GM19099 (cell line): ENCODE measurements around the gene CCDC51.

Experiments used
- POLR2A ChIP-seq: IDR thresholded peaks from 3 replicates; pipeline ENCODE4 v1.6.1; 2011; ENCODE audit warnings: low read depth; ENCODE audit not compliant: insufficient read length; ENCODE audit errors: extremely low read depth

CCDC51 gene

DNA sequence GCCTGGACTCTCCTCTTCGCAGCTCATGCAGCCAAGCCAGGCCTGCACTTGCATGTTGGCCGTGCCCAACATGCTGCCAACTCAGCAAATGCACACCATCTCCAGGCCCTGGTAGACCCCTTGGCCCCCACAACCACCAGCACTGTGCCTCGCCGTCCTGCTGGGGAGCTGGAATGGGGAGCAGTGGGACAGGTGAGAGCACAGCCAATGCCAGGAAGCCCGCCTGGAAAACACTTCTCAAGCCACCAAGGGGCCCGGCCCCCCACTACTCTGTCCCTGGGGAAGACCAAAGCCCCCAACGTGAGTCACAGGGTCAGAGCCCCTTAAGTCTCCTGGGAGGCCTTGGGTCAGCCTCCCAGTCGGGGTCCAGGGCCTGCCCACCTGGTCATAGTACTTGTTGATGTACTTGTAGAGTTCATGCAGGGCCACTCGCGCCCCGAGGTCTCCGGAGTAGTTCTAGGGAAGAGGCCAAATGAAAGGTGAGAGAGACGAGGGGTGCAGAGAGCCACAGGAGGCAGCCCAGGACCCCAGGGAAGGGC lies 34.5 kb downstream of the CCDC51 start:
- TF ChIP-seq POLR2A = no peak

DNA sequence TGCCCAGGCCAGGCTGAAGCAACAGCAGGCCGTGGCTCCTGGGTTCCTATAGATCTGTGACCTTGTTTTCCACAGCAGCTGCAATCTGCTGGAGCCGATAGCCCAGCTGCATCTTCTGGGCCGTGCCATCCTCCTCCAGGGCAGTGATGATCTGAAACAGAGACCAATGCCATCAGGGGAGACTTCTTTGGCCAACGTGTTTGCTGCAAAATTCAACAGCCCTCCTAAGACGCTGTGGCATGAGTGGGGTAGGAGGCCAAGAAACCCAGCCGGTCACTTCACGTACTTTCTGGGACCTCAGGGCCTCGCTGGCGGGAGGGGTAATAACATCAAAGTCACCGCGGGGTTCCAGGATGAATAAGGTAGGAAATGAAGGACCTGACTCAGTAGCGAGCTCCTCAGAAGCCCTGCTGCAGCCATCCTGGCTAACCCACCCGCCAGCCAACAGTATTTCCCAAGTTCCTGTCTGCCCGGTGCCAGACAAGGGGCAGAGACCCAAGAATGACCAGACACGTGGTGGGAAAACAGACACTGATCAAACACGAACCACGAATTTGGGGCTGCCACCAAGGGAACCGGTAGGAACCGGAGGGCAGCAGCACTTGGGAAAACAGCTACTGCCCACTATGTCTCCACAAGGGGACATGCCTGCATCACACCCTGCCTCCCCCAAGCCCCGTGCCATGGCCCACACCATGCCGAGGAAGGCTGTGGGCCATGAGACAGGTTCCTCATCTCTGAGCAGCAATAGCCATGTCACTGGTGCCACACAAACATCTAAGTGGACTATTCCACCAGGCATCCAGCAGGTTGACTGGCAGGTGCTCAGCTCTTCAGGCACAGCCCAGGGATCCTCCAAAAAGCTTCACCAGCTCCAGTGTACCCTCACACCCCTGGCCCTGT lies 35.2 kb downstream of the CCDC51 start:
- no peak for TF ChIP-seq POLR2A

DNA sequence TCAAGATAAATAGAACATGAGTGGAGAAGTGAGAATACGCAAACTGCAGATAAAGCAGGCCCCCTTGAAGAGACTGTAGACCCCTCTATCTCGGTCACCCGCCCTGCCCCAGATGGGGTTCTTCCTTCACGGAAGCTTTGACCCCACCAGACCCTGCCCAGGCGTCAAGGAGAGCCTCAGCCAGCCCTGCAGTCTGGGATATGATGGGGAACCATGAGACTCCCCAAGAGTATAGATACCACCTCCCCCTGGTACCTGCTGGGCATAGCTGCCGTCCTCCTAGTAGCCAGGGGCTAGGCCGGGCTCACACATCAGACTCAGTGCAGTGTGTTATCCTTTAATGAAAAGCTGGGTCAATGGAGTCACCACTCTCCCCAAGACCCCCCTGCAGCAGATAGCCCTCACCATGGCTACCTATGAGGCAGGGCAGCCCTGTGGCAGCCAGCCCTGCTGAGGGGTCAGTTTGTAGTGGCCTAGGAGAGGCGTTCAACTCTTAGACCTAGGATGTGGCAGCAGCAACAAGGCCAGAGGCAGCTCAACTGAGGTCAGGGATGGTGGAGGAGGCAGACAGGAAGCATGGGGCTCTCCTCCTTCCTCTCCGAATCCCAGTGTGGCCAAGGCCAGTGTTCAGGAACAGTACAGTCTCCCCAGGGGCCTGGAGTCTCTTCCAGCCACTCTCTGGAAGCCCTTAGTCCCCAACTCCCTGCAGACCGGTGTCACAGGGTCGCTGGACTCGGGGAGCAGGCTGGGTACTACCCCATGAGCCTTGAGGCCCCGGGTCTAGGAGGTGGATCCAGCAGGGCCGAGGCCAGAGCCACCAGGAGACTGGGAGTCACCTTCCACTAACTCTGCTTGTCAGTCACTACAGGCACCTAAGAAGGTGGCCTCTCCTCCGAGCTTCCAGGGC lies 36.1 kb downstream of the CCDC51 start:
- no peak for TF ChIP-seq POLR2A

DNA sequence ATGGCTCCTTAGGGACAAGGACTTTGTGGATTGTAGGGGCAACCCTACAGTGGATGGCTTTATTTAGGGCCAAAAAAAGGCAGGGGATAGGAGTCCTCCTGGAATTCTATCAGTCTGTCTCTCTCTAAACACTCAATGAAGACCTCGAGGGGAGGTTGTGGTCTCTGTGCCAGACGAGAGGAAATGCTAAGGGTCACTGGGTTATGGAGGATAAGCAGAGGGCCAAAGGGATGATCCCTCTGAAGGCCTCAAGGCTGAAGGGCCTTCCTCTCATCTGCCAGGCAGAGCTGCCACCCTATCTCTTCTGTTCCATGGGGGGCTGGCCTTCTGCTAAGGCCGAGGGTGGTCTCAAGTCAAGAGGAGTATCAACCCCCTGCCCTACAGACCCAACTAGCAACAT lies 37.0 kb downstream of the CCDC51 start:
- TF ChIP-seq POLR2A = no peak

DNA sequence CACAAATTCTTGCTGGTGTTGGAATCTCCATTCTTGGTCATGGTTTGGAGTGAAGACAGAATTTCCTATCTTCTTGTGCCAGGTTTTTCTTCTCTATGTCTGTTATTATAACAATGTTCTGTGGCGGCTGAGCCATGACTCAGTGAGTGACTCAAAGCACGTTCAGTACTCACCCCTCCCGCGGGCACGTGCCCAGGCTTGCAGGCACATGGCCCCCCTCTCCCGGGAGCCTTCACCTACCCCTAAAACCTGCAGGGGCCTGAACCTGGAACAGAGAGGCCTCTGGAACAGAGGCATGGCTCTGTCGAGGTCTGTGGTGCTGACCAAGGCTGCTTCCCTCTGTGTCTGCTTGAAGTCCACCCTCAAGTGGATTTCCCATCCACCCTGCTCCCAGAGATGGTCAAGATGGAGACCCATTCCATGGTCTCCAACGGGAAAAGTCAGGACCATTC lies 37.6 kb downstream of the CCDC51 start:
- no peak for TF ChIP-seq POLR2A

DNA sequence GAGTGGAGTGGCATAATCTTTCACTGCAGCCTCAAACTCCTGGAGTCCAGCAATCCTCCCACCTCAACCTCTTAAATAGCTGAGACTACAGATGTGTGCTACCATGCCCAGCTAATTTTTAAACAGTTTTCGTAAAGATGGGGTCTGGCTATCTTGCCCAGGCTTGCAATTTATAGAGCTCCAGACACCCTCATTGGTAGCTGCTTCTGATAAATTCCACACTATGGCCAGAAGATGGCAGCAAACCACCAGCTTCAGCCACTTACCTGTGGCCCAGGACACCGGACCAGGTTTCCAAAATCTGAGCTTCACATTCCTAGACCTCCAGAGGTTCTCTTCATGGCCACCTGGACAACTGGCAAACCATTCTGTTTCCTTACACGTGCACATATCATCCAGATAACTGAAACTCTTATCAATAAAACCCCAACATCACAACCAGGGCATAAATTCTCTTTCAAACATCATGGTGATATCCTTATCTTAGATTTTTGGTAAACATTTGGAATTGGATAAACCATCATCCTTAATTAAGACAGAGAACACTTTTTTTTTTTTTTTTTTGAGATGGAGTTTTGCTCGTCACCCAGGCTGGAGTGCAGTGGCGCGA lies 39.0 kb downstream of the CCDC51 start:
- no peak for TF ChIP-seq POLR2A

DNA sequence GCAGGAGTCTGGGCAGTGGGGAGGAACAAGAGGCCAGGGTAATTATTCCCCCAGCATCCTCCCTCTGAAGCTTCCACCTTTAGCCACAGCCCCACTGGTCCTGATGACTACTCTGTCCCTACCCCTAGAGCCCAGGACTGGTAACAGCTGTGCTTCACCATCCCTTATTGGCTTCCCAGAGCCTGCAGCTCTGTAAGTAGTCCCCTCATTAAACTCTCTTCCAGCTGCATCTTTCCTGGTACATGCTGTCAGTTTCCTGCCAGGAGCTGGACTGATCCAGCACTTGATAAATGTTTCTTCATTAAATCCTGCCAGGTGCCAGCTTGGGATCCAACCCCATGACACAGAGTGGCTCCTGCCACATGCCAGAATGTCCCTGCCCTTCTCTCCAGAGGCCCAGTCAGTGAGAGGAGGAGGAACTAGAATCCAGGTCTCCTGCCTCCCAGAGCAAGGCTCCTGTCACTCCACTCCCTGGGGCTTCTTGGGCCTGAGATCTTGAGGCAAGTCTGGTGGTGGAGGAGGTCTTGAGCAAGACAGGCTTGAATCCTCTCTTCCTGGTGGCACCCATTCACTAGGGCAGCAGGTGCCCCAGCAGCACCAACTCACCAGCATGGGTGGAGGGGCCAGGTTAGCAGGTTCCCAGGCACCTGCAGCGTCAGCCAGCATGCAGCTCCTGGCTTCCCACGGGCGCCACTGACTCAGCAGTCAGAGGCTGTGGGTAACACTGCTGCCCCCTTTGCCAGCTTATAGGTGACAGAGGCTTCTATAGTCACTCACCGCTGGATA lies 40.3 kb downstream of the CCDC51 start:
- TF ChIP-seq POLR2A = no peak

DNA sequence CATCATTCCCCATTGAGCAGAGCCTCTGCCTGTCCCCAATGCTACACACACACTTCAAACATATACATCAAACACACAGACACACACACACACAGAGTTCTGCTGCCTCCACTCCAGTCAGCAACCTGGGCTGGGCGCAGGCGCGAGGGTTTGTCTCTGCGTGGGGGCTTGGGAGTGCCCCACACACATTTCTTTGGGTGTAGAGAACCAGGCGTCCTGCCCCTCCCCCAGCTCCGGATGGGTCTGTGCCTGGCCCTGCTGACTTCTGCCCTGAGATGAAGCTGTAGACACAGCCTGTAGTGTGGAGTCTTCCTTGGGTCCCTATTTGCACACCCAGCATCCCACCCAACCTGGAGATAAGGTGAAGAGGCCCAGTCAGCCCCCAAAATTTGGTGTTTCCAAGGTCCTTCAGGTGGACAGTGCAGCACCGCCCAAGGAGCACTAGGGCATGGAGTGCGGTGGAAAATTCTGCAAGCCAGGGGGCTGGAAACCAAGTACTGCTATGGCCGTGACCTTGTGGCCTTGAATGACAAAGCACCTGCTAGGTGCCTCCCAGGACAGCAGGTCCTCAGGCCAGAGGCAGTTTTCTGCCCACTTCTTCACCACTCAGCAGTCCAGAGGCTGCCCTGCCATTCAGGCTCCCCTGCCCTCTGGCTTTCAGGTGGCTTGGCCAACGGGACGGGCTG lies 41.1 kb downstream of the CCDC51 start:
- no peak for TF ChIP-seq POLR2A

DNA sequence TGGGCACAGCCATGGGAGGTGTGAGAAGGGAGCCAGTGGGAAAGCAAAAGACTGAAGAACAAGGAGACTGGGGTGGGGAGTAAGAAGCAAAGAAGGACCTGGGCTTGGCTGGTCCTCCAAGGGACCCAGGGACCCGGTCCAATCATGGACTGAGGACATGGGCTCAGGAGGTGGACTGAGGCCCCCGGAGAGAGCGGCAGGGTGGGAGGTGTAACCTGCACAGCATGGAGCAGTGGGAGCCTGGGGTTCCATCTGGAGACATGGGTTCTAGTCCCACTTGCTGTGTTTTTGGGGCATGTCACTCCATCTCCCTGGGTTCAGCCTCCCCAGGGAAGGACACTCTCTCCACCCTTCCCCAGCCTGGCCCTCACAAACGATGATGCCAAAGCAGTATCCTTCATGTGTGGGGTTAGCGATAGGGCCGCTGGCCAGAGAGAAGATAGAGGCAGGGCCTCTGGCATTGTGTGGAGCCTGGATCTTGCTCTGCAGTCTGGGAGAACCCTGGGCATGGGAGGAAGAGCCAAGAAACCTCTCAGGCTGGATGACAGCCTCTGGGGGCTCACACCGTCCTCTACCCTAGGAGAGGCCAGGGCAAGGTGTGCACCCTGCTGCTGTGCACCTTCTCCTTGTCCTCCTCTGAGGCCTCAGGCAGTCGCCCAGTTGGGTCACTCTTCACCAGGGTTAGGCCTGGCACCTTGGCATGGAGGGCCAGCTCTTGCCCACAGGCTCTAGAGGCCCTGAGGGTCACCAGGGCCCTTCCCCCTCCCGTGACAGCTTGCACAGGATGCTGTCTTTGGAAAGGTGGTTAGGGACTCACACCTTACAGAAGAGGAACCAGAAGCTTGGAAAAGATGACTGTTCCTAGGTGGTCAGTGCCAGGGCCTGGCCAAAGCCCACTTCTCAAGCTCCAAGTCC lies 41.9 kb downstream of the CCDC51 start:
- TF ChIP-seq POLR2A = no peak

DNA sequence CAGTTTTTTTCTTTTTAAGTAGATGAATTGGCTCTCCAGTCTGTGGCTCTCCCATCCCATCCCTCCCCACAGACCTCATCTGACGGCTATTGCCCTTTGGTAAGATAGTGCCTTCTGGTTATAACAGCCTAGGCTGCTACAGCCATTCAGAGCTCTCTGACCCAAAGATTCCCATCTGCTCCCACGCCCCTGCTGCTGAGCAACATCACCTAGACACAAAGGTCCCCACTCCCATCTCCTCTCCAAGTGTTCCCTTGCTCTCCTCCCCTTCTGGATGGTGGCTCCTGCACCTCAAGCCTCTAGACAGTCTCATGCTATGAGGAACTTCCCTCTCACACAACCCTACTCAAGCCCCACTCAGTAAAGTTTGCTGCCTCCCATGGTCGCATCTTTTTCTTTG lies 44.2 kb downstream of the CCDC51 start:
- no peak for TF ChIP-seq POLR2A

DNA sequence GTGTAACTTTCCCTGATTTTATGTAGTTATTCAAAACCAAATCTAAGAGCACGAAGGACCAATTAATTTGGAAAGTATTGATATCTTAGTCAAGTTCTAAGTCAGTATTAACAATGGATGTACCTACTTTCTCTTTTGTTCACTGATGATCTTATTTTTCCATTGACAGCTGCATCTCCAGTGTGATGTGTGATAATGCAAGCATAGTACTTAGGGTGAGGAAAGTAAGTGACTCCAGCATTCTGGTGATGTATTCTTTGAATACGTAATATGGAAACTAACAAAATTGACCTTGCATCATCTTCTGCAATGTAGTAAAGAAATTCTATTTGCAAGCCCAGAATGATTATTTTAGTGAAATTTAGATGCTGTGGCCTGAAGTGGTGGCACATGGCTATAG lies 45.5 kb downstream of the CCDC51 start:
- no peak for TF ChIP-seq POLR2A

DNA sequence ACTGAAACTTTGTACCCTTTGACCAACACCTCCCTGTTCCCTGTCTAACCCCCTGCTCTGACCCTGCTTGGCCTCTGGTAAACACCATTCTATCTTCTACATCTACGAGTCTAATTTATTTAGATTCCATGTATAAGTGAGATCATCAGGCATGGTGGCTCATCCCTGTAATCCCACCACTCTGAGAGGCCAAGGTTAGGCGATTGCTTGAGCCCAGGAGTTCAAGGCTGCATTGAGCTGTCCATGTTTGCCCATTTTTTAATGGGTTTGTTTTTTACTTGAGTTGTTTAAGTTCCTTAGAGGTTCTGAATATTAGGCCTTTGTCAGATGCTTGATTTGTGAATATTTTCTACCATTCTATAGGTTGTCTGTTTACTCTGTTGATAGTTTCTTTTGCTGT lies 51.0 kb downstream of the CCDC51 start:
- TF ChIP-seq POLR2A = no peak

DNA sequence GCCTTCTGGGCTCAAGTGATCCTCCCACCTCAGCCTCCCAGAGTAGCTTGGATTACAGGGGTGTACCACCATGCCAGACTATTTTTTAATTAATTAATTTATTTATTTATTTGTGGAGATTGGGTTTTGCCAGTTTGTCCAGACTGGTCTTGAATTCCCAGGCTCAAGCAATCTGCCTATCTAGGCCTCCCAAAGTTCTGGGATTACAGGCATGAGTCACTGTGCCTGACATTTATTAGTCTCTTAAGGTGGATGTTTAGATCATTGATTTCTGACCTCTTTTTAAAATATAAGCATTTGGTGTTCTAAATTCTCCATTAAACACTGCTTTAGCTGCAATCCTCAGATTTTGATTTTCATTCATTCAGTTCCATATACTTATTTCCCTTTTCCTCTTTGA lies 52.3 kb downstream of the CCDC51 start:
- TF ChIP-seq POLR2A = no peak
